ENCODE results near the gene COX20.

The COX20 gene

GRCh38 chr1:244800821-244801220 is 34.6 kb upstream of the COX20 start:
- no peaks in the 10 kb centered on the region for H3K9me3 ChIP-seq (ENCODE audit: control insufficient read depth in 1 of 2, low read length in 2 of 2)

GRCh38 chr1:244801246-244801645 is 34.2 kb upstream of the COX20 start:
- Histone ChIP-seq H3K4me3 (ENCODE audit: low read depth in 1 of 2, low read length in 2 of 2) (no peak overlapping the region), H3K9ac (ENCODE audit: low read depth in 1 of 2, low read length in 2 of 2) (no peak overlapping the region)

More at GRCh38 chr1:244800821-244801220, 34.6 kb upstream of the COX20 start:
- no peak overlapping the region for H3K4me3 ChIP-seq (ENCODE audit: low read depth in 1 of 2, low read length in 2 of 2)
- H3K27ac ChIP-seq (ENCODE audit: low read depth, low read length), result no peak overlapping the region
- no peaks in the 10 kb centered on the region for H3K36me3 ChIP-seq (ENCODE audit: control insufficient read depth in 1 of 2, insufficient read depth in 2 of 2, low read length in 2 of 2)
- H3K9ac ChIP-seq (ENCODE audit: low read depth in 1 of 2, low read length in 2 of 2), result no peak overlapping the region
- H3K27me3 ChIP-seq (ENCODE audit: control insufficient read depth in 1 of 2, insufficient read depth in 2 of 2, low read length in 2 of 2), result no peaks in the 10 kb centered on the region
- H3K4me1 ChIP-seq (ENCODE audit: control insufficient read depth in 1 of 2, insufficient read depth in 2 of 2, low read length in 2 of 2), result no peaks in the 10 kb centered on the region

GRCh38 chr1:244802041-244802440 is 33.4 kb upstream of the COX20 start:
- Histone ChIP-seq H3K27me3 (ENCODE audit: control insufficient read depth in 1 of 2, insufficient read depth in 2 of 2, low read length in 2 of 2) (no peaks in the 10 kb centered on the region), H3K36me3 (ENCODE audit: control insufficient read depth in 1 of 2, insufficient read depth in 2 of 2, low read length in 2 of 2) (no peaks in the 10 kb centered on the region), H3K9me3 (ENCODE audit: control insufficient read depth in 1 of 2, low read length in 2 of 2) (no peaks in the 10 kb centered on the region), H3K9ac (ENCODE audit: low read depth in 1 of 2, low read length in 2 of 2) (no peak overlapping the region), H3K4me3 (ENCODE audit: low read depth in 1 of 2, low read length in 2 of 2) (no peak overlapping the region), H3K27ac (ENCODE audit: low read depth, low read length) (no peak overlapping the region), H3K4me1 (ENCODE audit: control insufficient read depth in 1 of 2, insufficient read depth in 2 of 2, low read length in 2 of 2) (no peaks in the 10 kb centered on the region)

More at GRCh38 chr1:244801246-244801645, 34.2 kb upstream of the COX20 start:
- Histone ChIP-seq H3K4me1 (ENCODE audit: control insufficient read depth in 1 of 2, insufficient read depth in 2 of 2, low read length in 2 of 2) (no peaks in the 10 kb centered on the region), H3K36me3 (ENCODE audit: control insufficient read depth in 1 of 2, insufficient read depth in 2 of 2, low read length in 2 of 2) (no peaks in the 10 kb centered on the region), H3K27ac (ENCODE audit: low read depth, low read length) (no peak overlapping the region), H3K27me3 (ENCODE audit: control insufficient read depth in 1 of 2, insufficient read depth in 2 of 2, low read length in 2 of 2) (no peaks in the 10 kb centered on the region), H3K9me3 (ENCODE audit: control insufficient read depth in 1 of 2, low read length in 2 of 2) (no peaks in the 10 kb centered on the region)

GRCh38 chr1:244802556-244803239 is 32.8 kb upstream of the COX20 start:
- Histone ChIP-seq H3K9ac (ENCODE audit: low read depth in 1 of 2, low read length in 2 of 2) (no peak overlapping the region), H3K9me3 (ENCODE audit: control insufficient read depth in 1 of 2, low read length in 2 of 2) (no peaks in the 10 kb centered on the region), H3K27me3 (ENCODE audit: control insufficient read depth in 1 of 2, insufficient read depth in 2 of 2, low read length in 2 of 2) (no peaks in the 10 kb centered on the region), H3K27ac (ENCODE audit: low read depth, low read length) (no peak overlapping the region), H3K36me3 (ENCODE audit: control insufficient read depth in 1 of 2, insufficient read depth in 2 of 2, low read length in 2 of 2) (no peaks in the 10 kb centered on the region), H3K4me3 (ENCODE audit: low read depth in 1 of 2, low read length in 2 of 2) (no peak overlapping the region), H3K4me1 (ENCODE audit: control insufficient read depth in 1 of 2, insufficient read depth in 2 of 2, low read length in 2 of 2) (no peaks in the 10 kb centered on the region)

- Histone ChIP-seq H3K9me3 (ENCODE audit: control insufficient read depth in 1 of 2, low read length in 2 of 2) (no peaks in the 10 kb centered on the region), H3K36me3 (ENCODE audit: control insufficient read depth in 1 of 2, insufficient read depth in 2 of 2, low read length in 2 of 2) (no peaks in the 10 kb centered on the region), H3K4me3 (ENCODE audit: low read depth in 1 of 2, low read length in 2 of 2) (no peak overlapping the region), H3K27ac (ENCODE audit: low read depth, low read length) (no peak overlapping the region), H3K9ac (ENCODE audit: low read depth in 1 of 2, low read length in 2 of 2) (no peak overlapping the region), H3K27me3 (ENCODE audit: control insufficient read depth in 1 of 2, insufficient read depth in 2 of 2, low read length in 2 of 2) (no peaks in the 10 kb centered on the region), H3K4me1 (ENCODE audit: control insufficient read depth in 1 of 2, insufficient read depth in 2 of 2, low read length in 2 of 2) (no peaks in the 10 kb centered on the region)
Measured at GRCh38 chr1:244804841-244805240, 30.6 kb upstream of the COX20 start.

GRCh38 chr1:244807138-244807537 is 28.3 kb upstream of the COX20 start:
- Histone ChIP-seq H3K27ac (ENCODE audit: low read depth, low read length) (no peak overlapping the region), H3K9ac (ENCODE audit: low read depth in 1 of 2, low read length in 2 of 2) (no peak overlapping the region), H3K4me3 (ENCODE audit: low read depth in 1 of 2, low read length in 2 of 2) (no peak overlapping the region), H3K4me1 (ENCODE audit: control insufficient read depth in 1 of 2, insufficient read depth in 2 of 2, low read length in 2 of 2) (no peaks in the 10 kb centered on the region), H3K27me3 (ENCODE audit: control insufficient read depth in 1 of 2, insufficient read depth in 2 of 2, low read length in 2 of 2) (no peaks in the 10 kb centered on the region), H3K9me3 (ENCODE audit: control insufficient read depth in 1 of 2, low read length in 2 of 2) (no peaks in the 10 kb centered on the region), H3K36me3 (ENCODE audit: control insufficient read depth in 1 of 2, insufficient read depth in 2 of 2, low read length in 2 of 2) (no peaks in the 10 kb centered on the region)

- no peaks in the 10 kb centered on the region for H3K9me3 ChIP-seq (ENCODE audit: control insufficient read depth in 1 of 2, low read length in 2 of 2)
- no peak overlapping the region for H3K27ac ChIP-seq (ENCODE audit: low read depth, low read length)
- H3K27me3 ChIP-seq (ENCODE audit: control insufficient read depth in 1 of 2, insufficient read depth in 2 of 2, low read length in 2 of 2), result no peaks in the 10 kb centered on the region
- no peak overlapping the region for H3K4me3 ChIP-seq (ENCODE audit: low read depth in 1 of 2, low read length in 2 of 2)
- no peaks in the 10 kb centered on the region for H3K4me1 ChIP-seq (ENCODE audit: control insufficient read depth in 1 of 2, insufficient read depth in 2 of 2, low read length in 2 of 2)
- H3K36me3 ChIP-seq (ENCODE audit: control insufficient read depth in 1 of 2, insufficient read depth in 2 of 2, low read length in 2 of 2), result no peaks in the 10 kb centered on the region
- no peak overlapping the region for H3K9ac ChIP-seq (ENCODE audit: low read depth in 1 of 2, low read length in 2 of 2)
Measured at GRCh38 chr1:244810221-244810620, 25.2 kb upstream of the COX20 start.

GRCh38 chr1:244813327-244813726 is 22.1 kb upstream of the COX20 start:
- Histone ChIP-seq H3K27ac (ENCODE audit: low read depth, low read length) (no peak overlapping the region), H3K36me3 (ENCODE audit: control insufficient read depth in 1 of 2, insufficient read depth in 2 of 2, low read length in 2 of 2) (no peaks in the 10 kb centered on the region), H3K27me3 (ENCODE audit: control insufficient read depth in 1 of 2, insufficient read depth in 2 of 2, low read length in 2 of 2) (no peaks in the 10 kb centered on the region), H3K4me1 (ENCODE audit: control insufficient read depth in 1 of 2, insufficient read depth in 2 of 2, low read length in 2 of 2) (no peaks in the 10 kb centered on the region), H3K4me3 (ENCODE audit: low read depth in 1 of 2, low read length in 2 of 2) (no peak overlapping the region), H3K9ac (ENCODE audit: low read depth in 1 of 2, low read length in 2 of 2) (no peak overlapping the region), H3K9me3 (ENCODE audit: control insufficient read depth in 1 of 2, low read length in 2 of 2) (no peaks in the 10 kb centered on the region)

GRCh38 chr1:244815600-244816099 is 19.8 kb upstream of the COX20 start:
- no peaks in the 10 kb centered on the region for H3K36me3 ChIP-seq (ENCODE audit: control insufficient read depth in 1 of 2, insufficient read depth in 2 of 2, low read length in 2 of 2)
- H3K4me1 ChIP-seq (ENCODE audit: control insufficient read depth in 1 of 2, insufficient read depth in 2 of 2, low read length in 2 of 2), result no peaks in the 10 kb centered on the region
- no peaks in the 10 kb centered on the region for H3K9me3 ChIP-seq (ENCODE audit: control insufficient read depth in 1 of 2, low read length in 2 of 2)
- H3K9ac ChIP-seq (ENCODE audit: low read depth in 1 of 2, low read length in 2 of 2), result no peak overlapping the region
- no peak overlapping the region for H3K27ac ChIP-seq (ENCODE audit: low read depth, low read length)
- H3K4me3 ChIP-seq (ENCODE audit: low read depth in 1 of 2, low read length in 2 of 2), result peak overlapping the region in 1 of 2 donors; percentile 15
- no peaks in the 10 kb centered on the region for H3K27me3 ChIP-seq (ENCODE audit: control insufficient read depth in 1 of 2, insufficient read depth in 2 of 2, low read length in 2 of 2)

GRCh38 chr1:244817415-244817894 is 18.0 kb upstream of the COX20 start:
- H3K9ac ChIP-seq (ENCODE audit: low read depth in 1 of 2, low read length in 2 of 2), result no peak overlapping the region
- H3K27me3 ChIP-seq (ENCODE audit: control insufficient read depth in 1 of 2, insufficient read depth in 2 of 2, low read length in 2 of 2), result no peaks in the 10 kb centered on the region
- no peaks in the 10 kb centered on the region for H3K36me3 ChIP-seq (ENCODE audit: control insufficient read depth in 1 of 2, insufficient read depth in 2 of 2, low read length in 2 of 2)
- H3K4me1 ChIP-seq (ENCODE audit: control insufficient read depth in 1 of 2, insufficient read depth in 2 of 2, low read length in 2 of 2), result no peaks in the 10 kb centered on the region
- no peak overlapping the region for H3K4me3 ChIP-seq (ENCODE audit: low read depth in 1 of 2, low read length in 2 of 2)
- no peak overlapping the region for H3K27ac ChIP-seq (ENCODE audit: low read depth, low read length)
- no peaks in the 10 kb centered on the region for H3K9me3 ChIP-seq (ENCODE audit: control insufficient read depth in 1 of 2, low read length in 2 of 2)

Data from duodenal mucosa (tissue), 2 donors.